RPMI7951 (cell line): ENCODE results near the gene NOTCH1. TPM values are rescaled to one million over a fixed set of nuclear protein-coding genes. Genes with fewer than 3 reads are reported as not detected.

Experiments
- DNase-seq: peaks from one replicate; pipeline ENCODE4 v3.0.0-alpha.2; 2012; ENCODE audit warnings: low read depth
- total RNA-seq: library from RNA; depleted of rRNA; stranded (reverse); fragments of >200 nt; shearing (Covaris generic); gene quantifications from 2 replicates; pipeline ENCODE4 v1.2.3, GENCODE V29; 2014

NOTCH1 gene
- total RNA-seq, 1 experiment from 2014 or later, result 1.8 TPM

DNA sequence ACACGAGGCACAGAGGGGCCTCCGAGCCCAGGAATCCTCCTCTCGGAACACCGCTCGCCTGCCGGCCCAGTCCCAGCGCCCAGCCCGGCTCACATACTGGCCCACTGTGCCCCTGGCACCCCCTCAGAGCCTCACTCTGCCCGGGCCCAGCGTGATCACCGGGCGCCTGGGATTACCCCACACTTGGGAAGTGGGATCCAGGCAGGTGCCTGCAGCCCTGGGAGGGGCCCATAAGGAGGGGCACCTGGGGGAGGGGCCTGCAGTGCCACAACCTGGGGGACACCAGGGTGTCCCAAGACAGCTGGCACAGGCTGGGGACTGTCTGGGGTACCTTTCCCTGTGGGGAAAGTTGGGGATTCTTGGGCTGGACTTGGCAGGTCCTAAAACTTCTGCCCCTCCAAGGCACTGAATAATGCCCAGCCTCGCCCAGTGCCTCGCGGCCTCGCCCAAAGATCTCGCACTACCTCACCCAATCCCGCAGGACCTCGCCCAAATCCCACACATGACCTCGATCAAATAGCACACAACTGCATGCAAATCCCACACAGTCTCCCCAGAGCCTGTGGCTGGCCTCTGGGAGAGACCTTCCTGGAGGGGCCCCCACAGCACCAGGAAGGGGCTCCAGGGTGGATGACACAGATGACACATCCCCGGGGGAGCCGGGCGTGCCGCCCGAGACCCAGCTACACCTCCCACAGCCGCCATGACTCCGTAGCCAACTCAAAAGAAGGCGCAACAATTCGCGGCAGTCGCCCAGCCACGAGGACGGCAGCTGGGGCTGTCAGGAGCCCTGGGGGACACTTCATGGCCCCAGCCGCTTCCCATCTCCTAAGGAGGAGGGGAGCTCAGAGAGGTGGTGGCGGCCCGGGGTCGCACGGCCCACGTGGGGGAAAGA lies 13.7 kb downstream of the NOTCH1 start:
- no peak for DNase-seq

DNA sequence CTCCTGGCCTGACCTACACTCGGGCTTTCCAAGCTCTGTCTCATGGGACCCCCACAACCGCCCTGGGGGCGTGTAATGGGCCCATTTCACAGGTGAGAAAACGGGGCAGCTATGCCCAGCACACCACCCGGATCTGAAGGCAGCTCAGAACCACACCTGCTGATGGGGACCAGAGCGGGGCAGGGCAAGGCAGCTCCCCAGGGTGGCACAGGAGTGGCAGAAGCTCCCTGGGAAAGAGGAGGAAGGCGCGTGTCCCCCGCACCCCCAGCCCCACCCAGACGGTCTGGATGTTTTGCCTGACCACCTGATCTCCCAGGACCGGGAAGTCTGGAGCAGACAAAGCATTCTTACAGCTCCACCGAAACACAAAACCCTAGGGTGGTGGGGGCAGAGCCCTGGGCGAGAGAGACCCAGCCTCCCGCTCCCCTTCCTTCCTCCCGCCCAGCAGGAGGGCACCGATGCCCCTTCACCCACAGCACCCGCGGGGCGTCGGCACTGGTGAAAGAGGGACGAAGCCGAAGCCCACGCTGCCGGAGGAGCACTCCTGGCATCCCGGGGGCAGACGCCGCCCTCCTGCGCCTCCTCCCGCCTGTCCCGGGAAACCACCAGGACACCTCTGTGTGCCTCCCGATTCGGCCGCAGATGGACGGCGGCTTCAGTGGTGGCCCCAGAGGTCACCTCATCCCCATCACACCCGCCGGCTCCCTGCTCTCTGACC lies 14.5 kb downstream of the NOTCH1 start:
- DNase-seq, result no peak

DNA sequence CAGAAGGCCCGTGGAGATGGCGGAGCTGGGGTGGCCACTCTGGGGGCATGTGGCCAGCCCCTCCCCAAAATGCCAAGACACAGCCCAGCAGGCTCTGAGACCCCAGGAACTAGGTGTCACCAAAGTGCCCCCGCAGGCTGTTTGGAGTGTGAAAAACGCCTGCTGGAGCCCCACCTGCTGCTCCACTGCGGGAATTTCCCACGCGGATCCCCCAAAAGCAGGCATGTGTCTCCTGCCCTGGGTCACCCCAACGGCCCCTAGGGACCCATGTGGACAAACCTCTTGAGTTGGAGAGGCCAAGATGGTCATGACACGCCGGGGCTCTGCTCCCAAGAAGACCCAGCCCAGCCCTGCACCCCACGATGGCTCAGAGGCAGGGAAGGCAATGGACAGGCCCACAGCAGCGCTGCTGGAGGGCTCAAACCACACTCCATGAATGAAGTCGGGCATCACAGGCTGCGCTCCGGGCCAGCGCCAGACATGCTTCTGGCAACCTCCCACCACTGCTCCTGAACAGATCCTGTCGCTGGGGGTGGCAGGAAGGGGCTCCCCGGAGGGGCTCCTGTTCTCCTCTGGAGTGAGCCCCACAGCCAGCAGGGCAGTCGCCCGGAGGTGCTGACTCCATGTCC lies 15.3 kb downstream of the NOTCH1 start:
- DNase-seq, result no peak

DNA sequence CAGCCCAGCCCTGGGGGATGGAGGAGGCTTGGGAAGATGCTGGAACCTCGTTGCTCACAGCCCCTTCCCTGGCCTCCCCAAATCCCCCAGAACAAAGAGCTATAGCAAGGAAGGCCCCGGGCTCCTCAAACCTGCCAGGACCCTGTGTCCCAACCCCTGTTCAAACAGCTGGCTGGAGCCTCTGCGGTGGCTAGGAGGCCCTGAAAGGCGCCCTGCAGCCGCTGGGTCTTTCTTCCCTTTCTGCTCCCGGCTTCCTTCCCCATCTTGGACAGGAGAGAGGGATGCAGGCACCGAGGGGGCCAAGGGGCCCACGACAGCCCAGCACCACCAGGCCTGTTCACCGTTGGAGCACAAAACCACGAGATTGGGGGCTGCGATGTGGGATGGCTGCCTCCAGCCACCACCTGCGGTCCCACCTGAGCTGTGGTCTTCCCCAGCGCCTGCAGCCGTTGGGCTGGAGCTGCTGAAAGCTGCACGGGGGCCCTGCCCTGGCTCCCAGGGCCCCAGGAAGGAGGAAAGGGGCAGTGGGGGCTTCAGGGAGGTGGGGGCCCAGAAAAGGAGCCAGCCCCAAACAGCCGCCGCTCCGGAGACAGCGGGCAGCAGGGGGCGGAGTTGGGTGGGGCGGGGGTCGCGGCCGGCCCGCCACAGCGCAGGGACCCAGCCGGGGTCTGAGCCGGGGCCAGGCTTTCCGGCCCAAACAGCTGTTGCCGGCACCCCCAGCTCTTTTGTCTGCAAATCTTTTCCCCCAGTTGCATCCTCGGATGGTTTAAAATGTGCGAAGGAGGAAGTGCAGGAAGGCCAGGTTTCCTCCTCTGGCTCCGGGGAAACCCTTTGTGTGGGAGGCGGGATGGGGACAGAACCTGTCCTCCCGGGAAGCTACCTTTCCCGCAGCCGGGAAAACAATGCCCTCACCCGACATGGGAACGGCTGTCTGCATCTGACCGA lies 16.1 kb downstream of the NOTCH1 start:
- DNase-seq, result no peak

DNA sequence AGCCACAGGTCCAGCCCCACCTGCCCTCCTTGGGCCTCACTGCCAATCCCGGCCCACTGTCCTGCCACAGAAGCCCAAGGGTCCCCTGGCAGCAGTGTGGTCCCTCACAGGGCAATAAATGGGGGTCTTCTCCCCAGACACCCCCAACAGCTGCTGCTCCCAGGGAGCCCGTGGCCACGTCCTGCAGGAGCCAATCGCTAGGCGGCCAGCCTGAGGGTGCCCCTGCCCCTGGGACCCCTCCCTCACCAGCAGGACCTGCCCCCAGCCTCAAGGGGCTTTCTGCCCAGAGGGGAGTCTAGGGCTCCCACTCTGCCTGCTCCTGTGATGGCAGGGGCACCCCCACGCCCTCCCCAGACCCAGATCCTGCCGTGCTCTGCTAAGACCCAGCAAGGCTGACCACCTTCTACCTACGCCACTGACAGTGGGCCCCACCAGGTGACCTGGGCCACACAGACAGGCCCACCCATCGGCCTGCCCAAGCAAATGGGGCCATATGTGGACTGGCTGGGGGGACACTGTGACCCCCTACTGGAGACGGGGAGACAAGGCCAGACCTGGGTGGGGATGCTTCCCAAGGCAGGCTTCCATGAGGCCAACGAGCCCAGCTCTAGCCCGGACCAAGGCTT lies 17.0 kb downstream of the NOTCH1 start:
- DNase-seq, result no peak

DNA sequence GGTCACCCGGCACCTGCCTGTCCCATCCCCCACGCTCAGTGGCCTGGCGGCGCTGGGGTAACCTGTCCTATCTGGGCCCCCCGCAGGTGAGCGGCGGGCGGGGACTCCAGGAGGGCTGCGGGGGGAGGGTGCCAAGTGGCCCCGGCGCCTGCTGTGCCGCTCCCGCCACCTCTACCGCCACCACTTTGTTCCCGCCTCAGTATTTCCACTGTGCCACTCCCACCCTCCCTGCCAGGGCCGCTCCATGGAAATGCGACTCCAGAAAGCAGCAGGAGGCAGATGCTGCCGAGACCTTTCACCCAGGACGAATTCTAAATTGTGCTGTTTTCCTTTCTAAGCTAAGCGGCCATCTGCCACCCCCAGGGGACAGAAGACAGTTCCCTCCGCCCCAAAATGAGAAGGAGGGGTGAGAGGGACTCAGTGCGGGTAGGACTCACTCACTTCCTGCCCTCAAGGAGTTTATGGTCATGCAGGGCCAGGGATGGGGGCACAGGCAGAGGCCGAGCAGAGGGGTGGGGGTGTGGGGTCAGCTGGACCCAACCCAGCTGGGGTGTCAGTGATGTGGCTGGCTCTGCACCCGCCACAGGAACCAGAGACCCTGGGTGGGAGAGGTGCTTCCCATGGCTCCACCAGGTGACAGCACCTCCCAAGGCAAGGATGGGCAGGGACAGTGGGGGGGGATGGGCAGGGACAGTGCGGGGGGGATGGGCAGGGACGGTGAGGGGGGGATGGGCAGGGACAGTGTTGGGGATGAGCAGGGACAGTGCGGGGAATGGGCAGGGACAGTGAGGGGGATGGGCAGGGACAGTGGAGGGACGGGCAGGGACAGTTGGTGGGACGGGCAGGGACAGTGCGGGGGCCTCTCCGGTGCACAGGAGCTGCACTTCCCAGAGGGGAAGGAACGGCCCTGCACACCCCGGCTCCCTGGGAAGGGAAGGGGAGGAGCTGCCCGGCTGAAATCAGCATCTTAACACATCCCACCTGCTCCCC lies 17.8 kb downstream of the NOTCH1 start:
- peak; percentile 13 for DNase-seq

DNA sequence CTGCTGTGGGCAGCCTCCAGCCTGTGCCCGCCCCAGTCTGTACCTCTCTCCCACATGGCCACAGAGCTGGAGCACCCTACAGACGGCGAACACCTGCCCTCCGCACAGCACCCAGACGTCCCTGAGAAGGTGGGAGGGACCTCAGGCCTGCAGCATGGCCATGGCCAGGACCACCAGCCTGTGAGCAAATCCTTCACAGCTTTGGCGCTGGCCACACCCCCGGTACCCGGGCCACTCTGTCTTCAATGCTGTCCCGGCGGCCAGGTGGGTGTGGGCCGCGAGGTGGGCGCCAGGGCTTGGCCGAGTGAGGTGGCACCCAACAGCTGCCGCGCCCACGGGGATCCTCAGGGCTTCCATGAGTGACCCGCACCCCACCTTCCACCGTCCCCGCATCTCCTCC lies 18.7 kb downstream of the NOTCH1 start:
- no peak for DNase-seq

DNA sequence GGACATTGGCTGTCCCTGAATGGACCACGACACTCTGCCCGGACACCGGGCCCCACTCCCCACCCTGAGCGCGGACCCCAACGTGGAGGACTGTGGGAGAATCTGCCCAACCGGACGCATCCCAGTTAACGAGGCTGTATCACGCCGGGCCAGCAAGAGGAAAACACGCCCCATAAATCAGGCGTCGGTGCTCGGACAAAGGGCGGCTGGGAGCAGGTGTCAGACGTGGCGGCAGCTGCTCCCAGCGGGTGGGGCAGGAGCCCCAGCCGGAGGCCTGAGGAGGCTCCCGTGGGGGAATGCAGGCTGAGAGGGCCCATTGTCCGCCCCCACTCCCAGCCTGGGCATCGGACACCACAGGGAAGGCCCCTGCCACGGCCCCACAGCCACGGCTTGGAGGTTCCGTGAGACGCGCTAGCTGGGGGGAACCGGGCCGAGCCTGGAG lies 19.2 kb downstream of the NOTCH1 start:
- no peak for DNase-seq

DNA sequence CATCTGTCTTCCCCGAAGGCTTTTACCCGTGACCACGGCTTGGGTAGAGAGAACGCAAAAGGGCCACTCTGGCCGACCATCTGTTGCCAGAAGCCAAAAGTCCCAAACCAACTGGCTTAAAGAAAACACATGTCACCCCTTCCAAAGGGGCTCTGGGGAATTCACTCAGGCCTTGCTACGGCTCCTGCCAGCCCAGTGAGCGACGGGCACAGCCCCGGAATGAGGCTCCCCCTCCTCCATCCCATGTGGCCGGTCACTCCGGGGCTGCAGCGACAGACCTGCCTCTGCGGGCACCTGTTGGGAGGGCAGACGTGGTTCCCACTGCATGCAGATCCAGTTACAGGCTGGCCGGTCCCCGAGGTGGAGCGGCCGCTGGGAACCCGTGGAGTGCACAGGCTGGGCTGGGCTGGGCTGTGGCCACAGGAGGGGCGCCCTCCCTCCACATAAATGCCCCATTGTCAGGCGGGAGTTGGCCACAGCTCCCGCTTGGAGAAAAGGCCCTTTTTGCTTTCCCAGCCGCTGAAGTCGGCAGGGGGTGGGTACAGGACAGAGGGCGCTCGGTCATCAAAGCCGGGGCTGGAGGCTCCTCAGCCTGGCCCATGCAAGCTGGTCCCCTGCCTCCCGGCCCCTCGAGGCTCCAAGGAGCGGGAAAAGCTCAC lies 19.9 kb downstream of the NOTCH1 start:
- peak; percentile 29 for DNase-seq

DNA sequence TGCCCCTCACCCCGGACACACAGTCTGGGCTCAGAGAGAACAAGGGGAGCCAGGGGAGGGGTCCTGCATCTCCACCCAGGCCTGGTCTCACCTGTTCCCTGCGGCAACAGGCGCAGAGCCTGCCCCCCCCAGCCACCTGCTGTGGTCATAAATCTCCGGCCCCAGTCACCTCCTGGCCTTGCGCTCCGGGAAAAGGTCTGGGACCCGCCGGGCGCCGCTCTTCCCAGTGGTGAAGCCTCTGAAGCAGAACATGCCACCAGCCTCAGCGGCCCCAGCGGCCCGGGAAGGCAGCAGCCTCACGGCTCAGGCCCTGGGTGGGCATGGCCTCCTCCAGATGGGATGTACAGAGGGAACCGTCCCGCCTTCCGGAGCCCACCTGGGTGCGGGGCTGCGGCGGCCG lies 20.6 kb downstream of the NOTCH1 start:
- no peak for DNase-seq

DNA sequence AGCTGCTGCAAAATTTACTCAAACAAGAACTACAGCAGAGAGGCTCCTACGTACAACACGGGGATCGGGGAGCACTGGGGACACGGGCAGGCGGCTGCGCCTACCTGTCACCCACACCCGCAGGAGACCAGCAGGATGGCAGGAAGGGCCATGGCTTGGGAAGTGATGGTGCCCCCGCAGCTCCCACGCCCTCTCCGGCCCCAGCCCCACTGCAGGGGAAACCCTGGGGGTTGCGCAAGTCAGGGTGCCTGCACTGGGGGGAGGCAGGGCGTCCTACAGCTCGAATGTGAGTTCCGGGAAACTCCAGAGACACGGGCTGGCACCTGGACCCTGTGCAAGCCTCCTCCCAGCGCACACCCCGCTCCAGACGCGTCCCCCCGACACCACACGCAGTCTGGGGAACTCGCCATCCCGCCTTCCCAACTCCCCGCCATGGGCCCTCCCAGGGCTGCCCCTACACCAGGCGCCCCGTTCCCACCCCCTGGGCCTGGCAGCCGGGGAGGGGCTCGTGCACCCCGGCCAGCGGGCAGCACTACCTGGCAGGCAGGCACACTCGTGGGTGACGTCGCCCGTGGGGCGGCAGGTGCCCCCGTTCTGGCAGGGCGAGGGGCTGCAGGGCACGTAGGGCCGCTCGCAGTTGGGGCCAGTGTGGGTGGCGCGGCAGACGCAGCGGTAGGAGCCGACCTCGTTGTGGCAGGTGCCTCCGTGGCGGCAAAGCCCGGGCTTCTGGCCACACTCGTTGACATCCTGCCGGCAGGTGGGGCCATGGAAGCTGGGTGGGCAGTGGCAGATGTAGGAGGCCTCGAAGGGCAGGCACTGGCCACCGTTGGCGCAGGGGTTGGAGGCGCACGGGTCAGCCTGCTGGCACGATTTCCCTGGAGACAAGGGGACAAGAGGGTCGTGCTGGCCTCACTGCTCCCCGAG lies 23.3 kb downstream of the NOTCH1 start:
- no peak for DNase-seq

DNA sequence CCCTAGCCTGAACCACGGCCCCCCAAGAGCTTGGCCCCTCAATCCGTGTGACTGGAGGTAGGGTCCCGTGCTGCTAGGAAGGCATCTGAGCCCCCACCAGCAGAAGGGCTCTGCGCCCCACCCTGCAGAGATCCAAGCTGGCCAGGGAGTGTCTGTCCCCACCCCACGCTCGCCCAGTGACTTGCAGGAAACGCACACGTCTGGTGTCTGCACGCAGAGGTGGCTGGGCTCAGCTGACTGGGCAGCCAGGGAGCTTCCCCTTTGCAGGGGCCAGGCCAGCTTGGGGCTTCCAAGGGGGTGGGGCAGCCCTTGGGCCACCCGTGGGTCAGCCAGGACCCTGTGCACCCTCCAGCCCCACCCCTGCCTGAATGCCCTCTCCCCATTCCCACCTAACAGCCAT lies 24.3 kb downstream of the NOTCH1 start:
- no peak for DNase-seq

DNA sequence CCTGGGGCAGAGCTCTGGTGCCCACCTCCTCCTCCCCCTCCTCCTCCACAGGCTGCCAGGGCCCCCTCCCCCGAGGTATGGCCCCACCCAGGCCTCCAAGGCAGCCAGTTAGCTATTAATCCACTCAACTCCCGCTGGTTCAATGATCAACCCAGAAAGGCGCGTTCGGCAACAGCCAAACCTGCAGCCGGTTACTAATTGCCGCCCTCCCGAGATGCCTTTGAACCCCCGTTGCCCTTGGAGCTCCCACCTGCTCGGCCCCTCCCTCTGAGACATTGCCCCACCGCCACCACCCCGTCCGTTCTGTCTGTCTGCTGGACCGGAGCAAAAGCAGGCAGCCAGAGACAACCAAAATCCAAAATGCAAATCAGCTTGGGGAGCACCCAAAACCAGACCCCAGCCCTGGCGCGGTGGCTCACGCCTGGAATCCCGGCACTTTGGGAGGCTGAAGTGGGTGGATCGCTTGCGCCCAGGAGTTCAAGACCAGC lies 25.8 kb downstream of the NOTCH1 start:
- DNase-seq, result no peak

DNA sequence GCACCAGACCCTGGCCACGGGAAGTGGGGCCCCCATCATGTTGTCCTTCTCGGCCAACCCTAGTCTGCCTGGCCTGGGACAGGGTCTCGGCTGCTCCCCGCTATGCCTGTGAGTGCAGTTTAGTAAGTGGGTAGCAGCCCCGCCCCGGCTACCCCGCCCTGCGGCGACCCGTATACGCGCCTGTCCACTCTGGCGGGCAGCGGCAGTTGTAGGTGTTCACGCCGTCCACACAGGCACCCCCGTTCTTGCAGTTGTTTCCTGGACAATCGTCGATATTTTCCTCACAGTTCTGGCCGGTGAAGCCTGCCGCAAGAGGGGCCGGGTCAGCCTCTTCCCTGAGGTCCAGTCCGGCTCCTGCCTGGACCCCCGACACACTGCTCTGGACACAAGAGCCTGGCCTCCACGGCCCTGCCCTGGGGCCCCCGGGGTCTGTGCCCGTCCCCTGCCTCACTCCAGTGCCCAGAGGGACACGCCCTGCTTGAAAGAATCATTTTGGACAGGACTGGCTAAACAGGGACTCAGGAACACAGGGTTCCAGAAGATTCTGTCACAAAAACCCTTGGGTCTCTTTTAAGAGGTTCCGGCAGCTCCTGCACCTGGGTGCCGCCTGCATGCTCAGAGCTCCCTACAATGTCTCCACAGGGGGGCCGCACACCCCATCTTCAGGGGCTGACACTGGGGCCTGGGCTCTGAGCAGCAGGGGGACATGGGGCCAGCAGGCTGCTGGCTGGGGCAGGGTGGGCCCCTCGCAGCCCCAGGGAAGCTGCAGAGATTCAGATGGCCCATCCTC lies 26.4 kb downstream of the NOTCH1 start:
- DNase-seq, result no peak

DNA sequence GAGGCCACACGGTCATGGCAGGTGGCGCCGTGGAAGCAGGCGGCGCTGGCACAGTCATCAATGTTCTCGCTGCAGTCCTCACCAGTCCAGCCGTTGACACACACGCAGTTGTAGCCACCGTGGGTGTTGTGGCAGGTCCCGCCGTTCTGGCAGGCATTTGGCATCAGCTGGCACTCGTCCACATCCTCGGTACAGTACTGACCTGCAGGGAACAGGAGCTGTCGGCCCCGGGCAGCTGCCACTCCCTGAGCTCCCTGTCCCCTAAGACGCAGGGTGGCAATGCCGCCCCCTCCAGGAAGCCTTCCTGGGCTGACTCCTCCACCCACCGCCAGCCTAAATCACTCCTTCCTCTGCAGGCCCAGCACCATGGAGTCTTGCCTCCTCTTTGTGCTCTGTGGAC lies 27.2 kb downstream of the NOTCH1 start:
- DNase-seq, result no peak

DNA sequence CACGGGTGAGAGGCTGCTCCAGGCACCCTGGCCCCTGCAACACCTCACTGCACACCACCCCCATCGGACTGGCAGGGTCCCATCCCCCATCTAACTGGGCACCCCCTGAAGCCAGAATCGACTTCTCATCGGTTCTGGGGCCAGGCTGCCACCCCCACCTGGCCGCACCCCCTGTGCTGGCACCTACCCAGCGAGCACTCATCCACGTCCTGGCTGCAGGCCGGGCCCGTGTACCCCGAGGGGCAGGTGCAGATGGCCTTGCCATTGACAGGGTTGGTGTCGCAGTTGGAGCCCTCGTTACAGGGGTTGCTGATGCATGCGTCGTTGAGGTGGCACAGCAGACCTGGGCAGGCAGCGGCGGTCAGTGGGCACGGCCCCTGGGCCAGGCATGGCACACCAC lies 27.9 kb downstream of the NOTCH1 start:
- no peak for DNase-seq
